Epithelial cell of proximal tubule (primary cell): ENCODE results near the gene STAMBPL1. TPM values are rescaled to one million over a fixed set of nuclear protein-coding genes. Genes with fewer than 3 reads are reported as not detected.
"Not testable (repeated sequence)": the region's sequence is repeated elsewhere in the genome, so short reads cannot be mapped to it uniquely, and the experiment has no call there.

Source experiments
- DNase-seq: peaks from one replicate; pipeline ENCODE4 v3.0.0-alpha.2; 2011; ENCODE audit warnings: low read depth
- H3K4me3 ChIP-seq: 2 replicates; pipeline ENCODE4 v1.5.1; 2011; ENCODE audit warnings: low read depth, mild to moderate bottlenecking, low read length
- total RNA-seq: library from RNA; depleted of rRNA; stranded (reverse); fragments of >200 nt; gene quantifications from 2 replicates; pipeline ENCODE4 v1.2.3, GENCODE V29; 2015
- TF ChIP-seq, protein P1 (sequence below): conservative IDR thresholded peaks from 2 replicates; pipeline ENCODE4 v1.5.1; 2012; ENCODE audit warnings: low read depth, mild to moderate bottlenecking, low read length

The STAMBPL1 gene
- total RNA-seq, 1 donor from 2014 or later: 9.9 TPM

DNA sequence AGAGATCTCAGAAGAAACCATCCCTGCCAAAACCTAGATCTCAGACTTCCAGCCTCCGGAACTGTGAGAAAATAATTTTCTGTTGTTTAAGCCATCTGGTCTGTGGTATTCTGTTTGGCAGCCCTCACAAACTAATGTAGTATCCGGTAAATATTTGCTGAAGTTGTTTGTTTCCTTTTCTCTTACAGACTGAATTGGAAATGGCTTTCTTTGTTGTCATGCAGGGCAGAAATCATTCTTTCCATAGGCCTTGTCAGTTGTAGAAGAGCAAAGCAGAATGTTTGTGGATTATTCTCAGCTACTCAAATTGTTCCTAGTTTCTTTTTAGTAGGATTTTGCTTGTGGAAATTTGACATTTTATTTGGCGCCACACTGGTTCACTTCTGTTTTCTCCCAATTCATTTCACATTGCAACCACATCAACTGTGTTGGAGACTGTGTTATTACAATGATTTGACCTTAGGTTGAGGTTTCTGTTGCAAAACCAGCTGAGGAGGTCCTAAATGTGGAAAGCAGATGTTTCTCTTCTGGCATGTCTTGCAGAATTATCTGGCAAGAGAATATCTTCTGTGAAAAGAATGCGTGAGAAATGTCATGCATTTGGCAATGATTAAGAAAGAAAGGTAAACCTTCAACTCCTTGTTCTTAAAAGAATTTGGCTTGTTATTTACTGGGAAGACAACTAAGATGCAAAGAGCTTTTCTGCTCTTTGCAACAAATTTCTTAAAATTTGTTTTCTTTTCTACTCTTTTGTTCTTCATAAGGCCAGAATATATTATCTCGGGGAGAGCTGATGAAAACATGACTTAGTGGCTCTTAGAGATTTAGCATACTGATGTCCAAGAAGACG, 46.7 kb downstream of the STAMBPL1 start:
- DNase-seq: peak; percentile 30
- TF ChIP-seq, protein P1, sequence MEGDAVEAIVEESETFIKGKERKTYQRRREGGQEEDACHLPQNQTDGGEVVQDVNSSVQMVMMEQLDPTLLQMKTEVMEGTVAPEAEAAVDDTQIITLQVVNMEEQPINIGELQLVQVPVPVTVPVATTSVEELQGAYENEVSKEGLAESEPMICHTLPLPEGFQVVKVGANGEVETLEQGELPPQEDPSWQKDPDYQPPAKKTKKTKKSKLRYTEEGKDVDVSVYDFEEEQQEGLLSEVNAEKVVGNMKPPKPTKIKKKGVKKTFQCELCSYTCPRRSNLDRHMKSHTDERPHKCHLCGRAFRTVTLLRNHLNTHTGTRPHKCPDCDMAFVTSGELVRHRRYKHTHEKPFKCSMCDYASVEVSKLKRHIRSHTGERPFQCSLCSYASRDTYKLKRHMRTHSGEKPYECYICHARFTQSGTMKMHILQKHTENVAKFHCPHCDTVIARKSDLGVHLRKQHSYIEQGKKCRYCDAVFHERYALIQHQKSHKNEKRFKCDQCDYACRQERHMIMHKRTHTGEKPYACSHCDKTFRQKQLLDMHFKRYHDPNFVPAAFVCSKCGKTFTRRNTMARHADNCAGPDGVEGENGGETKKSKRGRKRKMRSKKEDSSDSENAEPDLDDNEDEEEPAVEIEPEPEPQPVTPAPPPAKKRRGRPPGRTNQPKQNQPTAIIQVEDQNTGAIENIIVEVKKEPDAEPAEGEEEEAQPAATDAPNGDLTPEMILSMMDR: no peak
- no peak overlapping the region for H3K4me3 ChIP-seq

DNA sequence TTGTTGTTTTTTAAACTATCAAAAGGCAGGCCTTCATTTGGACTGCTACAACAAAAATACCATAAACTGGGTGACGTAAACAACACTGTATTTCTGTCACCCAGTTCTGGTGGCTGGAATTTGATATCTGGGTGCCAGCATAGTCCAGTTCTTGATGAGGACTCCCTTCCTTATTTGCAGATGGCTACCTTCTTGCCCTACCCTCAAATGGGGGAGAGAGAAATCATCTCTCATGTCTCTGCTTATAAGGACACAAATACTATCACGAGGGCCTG, 47.3 kb downstream of the STAMBPL1 start:
- TF ChIP-seq, protein P1: no peak
- no peak for DNase-seq
- no peak overlapping the region for H3K4me3 ChIP-seq

DNA sequence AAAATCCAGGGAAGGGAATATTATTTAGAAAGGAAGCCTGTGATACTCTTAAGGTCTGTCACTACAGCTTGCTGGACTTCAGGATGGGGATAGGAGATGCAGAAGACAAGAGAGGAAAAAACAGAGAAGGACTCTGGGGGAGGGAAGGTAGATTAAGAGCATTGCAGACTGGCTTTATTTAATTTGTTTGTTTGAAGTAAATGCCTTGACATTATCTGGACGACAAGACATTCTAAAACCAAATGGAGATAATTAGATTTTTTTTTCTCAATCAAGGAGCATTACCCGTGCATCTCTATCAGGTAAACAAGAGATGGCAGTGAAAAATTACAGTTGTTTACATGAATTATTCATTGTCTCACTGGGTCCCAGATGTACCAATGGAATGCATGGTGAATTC, 48.2 kb downstream of the STAMBPL1 start:
- TF ChIP-seq, protein P1: no peak
- no peak for DNase-seq
- H3K4me3 ChIP-seq: no peak overlapping the region

DNA sequence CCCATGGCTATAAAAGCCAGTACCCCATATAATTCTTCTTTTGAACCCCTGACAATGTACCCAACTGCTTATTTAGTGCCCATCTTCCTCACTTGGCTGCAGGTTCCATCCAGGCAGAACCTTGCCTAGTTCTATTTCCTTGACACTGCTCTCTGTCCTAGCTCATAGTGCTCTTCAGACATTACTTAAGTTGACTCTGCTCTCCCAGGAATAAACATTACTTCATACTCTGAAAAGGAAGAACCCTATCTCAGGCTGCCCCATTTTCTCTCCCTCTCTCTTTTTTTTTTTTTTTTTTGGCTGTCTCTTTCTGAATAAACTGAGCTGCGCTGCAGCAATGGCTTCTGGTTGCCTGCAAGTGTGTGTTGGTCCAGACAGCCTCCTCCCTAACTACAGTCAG, 51.5 kb downstream of the STAMBPL1 start:
- no peak overlapping the region for H3K4me3 ChIP-seq
- DNase-seq: no peak
- TF ChIP-seq, protein P1: no peak

DNA sequence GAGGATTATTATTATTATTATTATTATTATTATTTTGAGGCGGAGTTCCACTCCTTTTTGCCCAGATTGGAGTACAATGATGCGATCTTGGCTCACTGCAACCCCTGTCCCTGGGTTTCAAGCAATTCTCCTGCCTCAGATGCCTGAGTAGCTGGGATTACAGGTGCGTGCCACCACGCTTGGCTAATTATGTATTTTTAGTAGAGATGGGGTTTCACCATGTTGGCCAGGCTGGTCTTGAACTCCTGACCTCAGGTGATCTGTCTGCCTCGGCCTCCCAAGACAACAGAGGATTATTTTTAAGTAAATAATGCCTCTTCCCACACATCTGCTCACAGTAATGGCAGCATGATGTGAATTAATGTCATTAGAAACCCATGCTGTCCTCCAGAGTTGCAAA, 52.0 kb downstream of the STAMBPL1 start:
- DNase-seq, H3K4me3 ChIP-seq: not testable (repeated sequence)

DNA sequence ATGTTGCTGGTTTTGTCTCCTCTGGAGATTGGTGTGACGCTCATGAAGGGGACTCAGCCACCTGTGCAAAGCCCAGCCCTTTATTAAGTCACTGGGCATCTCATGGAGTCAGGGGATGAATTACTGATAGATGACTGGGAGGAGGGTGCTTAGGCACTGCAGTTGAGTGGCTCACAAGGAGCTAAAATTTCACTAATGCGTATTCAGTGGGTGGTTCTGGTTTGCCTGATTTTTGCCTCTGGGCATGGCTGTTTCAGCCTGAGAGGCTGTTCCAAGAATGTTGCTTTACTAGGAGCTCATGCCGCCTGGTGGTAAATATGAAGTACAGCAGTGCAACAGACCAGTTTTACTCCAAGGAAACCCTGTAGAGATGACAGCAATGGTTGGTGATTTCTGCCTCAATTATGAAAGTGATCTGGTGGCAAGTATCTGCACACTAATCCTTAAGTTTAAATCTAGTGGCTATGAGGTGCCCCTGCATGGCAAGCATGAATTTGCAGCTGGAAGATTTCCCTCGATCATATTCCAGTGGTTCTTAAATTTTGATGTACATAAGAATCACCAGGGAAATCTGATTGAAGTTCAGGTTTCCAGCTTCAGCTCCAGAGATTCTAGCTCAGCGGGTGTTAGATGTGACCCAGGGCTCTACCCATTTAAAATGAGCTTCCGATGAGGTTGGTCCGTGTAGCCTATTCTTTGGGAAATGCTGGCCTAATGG, 52.7 kb downstream of the STAMBPL1 start:
- no peak overlapping the region for H3K4me3 ChIP-seq
- TF ChIP-seq, protein P1: peak; percentile 93
- DNase-seq: peak; percentile 46

DNA sequence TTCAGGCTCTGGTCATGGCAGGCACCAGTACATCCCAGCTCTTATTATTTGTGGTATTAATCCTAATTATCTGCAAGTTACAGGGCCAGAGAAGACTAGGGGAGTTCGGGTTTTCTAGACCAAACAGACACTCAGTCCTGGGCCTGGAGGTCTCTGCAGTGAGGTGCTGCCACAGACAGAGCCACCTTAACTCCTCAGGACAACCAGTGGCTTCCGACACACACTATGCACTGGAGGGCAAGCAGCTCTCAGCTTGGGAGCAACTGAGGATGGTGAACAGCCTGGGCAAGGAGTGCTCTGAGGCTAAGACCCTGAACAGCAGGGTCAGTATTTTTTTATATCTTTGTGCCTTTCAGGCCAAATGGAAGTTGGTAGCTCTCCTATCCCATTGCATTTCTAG, 53.5 kb downstream of the STAMBPL1 start:
- TF ChIP-seq, protein P1: no peak
- no peak overlapping the region for H3K4me3 ChIP-seq

More for the DNA sequence above, 53.5 kb downstream of the STAMBPL1 start:
- DNase-seq: no peak
